Muscle of arm (tissue), 12 donors: ENCODE results near the gene HSPG2. TPM values are rescaled to one million over a fixed set of nuclear protein-coding genes. Genes with fewer than 3 reads are reported as not detected.

ENCODE experiments used
- DNase-seq: peaks from one replicate; pipeline ENCODE4 v3.0.0-alpha.2; 2013
- polyA plus RNA-seq, 12 donors: library from polyadenylated mRNA; unstranded; fragments of 120-200 nt; gene quantifications; one replicate each; pipeline ENCODE4 v1.2.1, GENCODE V29; 2013; ENCODE audit not compliant: insufficient read length in 12 of 12

HSPG2 gene
- polyA plus RNA-seq, 12 donors, result 190 to 355 (median 246) TPM

DNA sequence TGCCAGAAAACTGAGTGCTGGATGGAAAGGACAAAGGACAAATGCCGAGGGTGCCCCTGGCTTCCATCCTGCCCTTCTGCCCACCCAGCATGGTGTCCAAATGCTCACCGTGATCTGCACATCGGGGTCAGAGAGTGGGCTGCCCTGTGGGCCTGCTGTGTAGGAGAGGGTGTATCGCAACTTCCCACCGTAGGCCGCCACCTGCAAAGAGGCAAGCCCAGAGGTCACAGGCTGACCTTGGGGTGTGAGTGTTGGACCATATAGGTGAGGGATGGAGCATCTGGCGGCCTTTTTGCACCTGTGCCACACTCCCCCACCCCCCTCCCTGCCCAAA lies 71.5 kb downstream of the HSPG2 start:
- DNase-seq, result no peak

GRCh38 chr1:21864730-21865129 lies 72.4 kb downstream of the HSPG2 start:
- no peak for DNase-seq

GRCh38 chr1:21863981-21864380 lies 73.1 kb downstream of the HSPG2 start:
- DNase-seq, result no peak

- no peak for DNase-seq
Measured at GRCh38 chr1:21861602-21862429, 75.3 kb downstream of the HSPG2 start.

DNA sequence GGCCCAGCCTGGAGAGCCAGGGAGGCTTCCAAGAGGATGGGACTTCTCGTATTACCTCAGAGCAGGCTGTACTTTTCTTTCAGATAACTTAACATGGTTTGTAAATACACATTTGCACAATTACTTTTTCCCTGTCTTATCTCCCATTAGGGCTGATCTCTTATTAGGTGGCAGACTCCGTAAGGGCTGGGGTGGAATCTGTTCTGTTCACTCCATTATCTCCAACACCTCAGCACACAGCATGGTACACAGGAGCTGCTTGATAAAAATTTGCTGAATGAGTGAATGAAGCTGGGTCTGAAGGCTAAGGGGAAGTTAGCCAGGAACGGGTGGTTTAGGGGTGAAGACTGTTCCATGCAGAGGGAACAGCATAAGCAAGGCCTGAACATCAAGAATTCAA lies 76.1 kb downstream of the HSPG2 start:
- DNase-seq, result no peak

GRCh38 chr1:21859669-21860179 lies 77.4 kb downstream of the HSPG2 start:
- DNase-seq, result no peak

- no peak for DNase-seq
Measured at GRCh38 chr1:21857840-21858670, 79.1 kb downstream of the HSPG2 start.

DNA sequence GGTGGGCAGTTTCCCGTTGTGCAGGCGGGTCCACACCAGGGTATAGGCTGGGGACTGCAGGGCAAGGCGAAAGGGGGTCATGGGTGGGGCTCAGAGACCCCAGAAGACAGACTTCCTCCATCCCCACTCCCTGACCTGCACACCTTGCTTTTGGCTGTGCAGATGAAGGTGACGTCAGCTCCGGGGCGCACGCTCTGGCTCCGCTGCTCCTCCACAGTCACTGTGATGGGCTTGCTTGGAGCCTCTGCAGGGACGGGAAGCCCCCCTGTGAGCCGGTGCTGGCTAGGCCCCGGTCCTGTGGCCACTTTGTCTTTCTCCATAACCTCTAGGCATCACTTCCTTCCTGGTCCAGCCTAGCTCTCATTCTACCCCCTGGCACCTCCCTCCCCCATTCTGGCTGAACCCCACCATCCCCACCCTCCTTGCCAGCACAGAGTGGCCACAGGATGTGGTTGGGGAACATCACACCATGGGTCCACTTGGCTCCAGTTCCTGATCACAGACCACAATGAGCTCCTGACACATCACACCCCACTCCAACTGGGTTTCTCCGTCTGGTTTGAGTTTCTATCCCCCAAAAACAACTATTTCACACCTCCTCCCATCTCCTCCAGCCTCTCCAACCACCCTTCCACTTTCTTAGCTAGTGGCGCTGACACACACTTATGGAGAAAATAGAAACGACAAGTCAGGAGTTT lies 79.8 kb downstream of the HSPG2 start:
- DNase-seq, result no peak

GRCh38 chr1:21855257-21856096 lies 81.6 kb downstream of the HSPG2 start:
- no peak for DNase-seq

DNA sequence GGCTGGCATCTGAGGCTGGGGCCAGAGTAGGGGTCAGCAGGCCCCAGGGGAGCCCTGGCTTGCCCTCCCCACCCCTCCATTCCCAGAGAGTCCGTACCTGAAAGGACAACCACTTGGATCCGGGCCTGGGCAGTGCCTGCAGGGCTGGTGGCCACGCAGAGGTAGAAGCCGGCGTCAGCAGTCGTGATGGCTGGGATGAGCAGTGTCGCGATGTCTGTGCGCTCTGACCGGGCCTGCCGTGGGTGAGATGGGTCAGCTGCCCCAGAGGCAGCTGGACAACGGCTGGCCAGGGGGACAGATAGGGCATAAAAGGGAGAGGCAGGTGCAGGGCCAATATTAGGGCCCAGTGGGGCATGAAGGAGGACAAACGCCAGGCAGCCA lies 82.4 kb downstream of the HSPG2 start:
- no peak for DNase-seq

DNA sequence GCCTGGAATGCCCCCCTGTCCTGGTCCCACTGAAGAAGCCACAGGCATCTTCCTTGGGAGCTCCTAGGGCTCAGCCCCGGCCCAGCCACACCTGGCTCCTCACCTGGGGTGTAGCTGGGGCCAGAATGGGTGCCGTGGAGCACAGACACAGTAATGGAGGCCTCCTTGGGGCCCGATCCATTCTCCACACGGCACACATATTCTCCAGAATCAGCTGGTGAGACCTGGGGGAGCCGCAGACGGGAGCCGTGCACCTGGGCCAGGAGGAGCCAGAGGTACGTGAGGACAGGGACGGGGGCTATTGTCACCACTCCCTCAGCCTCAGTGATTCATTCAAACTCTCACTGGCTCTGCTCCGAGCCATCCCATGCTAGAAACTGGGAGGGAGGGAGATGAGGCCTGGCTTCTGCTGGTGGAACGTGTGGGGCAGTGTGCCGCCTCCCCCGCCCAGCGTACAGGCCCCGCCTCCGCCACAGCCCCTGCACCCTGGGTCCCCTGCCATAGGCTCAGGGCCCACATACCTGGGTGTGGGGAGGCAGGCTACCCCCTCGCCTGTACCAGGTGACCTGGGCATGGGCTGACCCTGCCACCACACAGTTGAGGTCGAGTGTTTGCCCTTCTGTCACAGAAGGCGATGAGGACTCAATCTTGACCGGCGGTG lies 82.9 kb downstream of the HSPG2 start:
- DNase-seq, result no peak

GRCh38 chr1:21853131-21853427 lies 84.0 kb downstream of the HSPG2 start:
- DNase-seq, result no peak

DNA sequence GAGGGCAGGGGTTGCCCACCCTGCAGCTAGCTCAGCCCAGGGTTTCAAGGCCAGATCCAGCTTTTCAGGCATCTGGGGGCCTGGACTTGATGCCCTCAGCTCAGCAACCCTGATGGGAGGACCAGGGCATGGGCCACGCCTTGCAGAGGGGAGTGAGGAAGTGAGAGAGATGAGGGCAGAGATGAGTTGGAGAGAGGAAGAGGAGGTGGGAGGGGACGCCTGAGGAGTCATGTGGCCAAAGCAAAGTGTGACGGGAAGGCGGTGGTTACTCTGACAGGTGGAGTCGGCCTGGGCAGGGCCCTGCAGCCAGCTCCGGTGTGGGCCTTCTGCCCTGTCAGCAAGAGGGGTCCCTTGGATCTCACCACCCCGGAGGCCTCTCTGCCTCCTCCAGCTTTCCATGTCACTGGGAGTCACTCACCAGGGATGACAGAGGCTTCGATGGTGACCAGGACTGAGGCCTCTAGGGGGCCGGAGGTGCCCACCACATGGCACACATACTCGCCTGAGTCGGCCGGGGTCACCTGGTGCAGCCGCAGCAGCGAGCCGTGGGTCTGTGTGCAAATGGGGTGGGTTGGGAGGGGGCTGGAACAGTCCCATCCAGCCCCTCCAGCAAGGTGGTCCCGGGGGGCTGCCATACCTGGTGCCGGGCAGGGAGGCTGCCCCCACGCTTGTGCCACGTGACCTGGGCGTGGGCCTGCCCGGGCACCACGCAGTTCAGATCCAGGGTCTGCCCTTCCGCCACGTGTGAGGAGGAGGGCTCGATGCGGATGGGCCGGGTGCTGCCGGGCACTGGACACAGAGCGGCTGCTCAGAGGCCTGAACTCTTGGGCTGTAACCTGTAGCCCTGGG lies 84.6 kb downstream of the HSPG2 start:
- no peak for DNase-seq

DNA sequence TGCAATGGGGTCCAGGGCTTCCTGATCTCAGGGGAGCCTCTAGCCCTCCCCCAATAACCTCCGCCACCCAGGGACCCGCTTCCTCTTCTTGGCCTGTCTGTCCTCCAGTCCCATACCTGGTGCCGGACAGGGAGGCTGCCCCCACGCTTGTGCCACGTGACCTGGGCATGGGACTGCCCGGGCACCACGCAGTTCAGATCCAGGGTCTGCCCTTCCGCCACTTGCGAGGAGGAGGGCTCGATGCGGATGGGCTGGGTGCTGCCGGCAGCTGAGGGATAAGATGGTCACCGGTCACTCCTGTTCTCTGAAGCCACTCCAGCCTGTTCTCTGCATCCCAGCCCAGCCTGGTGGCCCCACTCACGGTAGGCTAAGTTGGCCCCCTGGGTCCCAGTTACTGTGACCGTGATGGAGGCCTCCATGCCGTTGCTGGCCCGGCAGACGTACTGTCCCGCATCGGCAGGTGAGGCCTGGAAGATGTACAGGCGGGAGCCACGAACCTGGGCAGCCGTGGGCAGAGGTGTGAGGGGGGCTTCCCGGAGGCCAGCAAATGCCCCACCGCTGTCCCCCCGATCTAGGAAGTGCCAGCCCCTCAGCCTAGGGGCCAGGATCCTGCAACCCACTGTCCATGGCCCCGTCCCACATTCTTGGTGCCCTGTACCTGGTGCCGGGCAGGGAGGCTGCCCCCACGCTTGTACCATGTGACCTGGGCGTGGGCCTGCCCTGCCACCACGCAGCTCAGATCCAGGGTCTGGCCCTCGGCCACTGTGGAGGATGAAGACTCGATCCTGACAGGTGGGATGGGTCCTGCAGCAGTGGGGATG lies 85.5 kb downstream of the HSPG2 start:
- DNase-seq, result no peak

DNA sequence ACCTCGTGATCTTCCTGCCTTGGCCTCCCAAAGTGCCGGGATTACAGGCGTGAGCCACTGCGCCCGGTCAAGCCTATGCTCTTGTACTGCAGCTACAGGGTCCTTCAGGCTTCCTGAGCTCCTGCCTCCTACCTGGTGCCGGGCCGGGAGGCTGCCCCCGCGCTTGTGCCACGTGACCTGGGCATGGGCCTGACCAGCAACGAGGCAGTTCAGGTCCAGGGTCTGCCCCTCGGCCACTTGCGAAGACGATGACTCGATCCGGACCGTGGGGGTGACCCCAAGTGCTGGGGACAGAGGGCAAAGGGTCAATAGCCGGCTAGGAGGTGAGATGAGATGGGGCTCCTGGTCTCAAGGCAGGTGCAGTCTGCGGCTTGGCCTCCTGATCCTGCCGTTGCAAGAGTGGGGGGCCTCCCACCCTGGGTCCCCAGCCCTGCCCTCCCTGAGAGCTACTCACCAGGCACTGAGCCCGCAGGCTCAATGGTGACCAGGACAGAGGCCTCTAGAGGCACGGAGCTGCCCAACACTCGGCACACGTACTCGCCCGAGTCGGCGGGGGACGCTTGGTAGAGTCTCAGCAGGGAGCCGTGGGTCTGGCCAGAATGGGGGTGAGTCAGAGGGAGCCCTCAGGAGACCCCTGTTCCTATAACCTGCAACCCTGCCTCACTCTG lies 87.1 kb downstream of the HSPG2 start:
- DNase-seq, result no peak

DNA sequence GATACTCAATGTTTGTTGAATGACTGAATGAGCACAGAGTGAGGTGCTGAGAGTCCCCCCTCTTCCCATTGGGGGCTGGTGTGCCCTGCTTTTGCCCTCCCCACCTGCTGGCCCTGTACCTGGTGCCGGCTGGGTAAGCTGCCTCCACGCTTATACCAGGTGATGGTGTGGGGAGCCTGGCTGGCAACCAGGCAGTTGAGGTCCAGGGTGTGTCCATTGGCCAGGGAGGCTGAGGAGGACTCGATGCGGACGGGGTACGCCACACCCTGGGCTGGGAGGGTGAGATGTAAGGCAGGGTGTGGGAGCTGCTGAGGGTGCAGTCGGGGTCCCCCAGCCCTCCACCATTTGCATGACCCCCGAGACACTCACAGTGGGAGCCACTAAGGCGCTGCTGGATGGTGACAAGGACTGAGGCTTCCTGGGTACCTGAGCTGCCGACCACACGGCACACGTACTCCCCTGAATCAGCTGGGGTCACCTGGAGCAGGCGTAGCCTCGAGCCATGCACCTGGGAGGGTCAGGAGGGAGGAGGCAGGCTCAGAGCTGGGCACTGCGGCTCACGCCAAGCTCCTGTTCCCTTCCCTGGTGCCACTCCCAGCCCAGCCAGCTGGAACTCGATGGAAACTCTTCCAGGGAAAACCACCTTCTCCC lies 88.5 kb downstream of the HSPG2 start:
- no peak for DNase-seq

- DNase-seq, result no peak
Measured at GRCh38 chr1:21847223-21848205, 89.6 kb downstream of the HSPG2 start.
